ENCODE measurements around the gene KCNK5.

Gene KCNK5

GRCh38 chr6:39263303-39264037, 34.2 kb upstream of the KCNK5 start:
- Histone ChIP-seq H3K36me3 (no peaks in the 10 kb centered on the region), H3K4me3 (no peak overlapping the region), H3K4me1 (no peaks in the 10 kb centered on the region), H3K27ac (no peak overlapping the region), H3K4me2 (no peak overlapping the region), H3K27me3 (no peaks in the 10 kb centered on the region), H3K9ac (no peak overlapping the region), H3K9me3 (no peaks in the 10 kb centered on the region), H4K20me1 (no peaks in the 10 kb centered on the region)
- TF ChIP-seq Cebpa-rat (IDR thresholded peaks at IDR 0.05): no peak

GRCh38 chr6:39261751-39262150, 32.5 kb upstream of the KCNK5 start:
- no peaks in the 10 kb centered on the region for H3K9me3 ChIP-seq
- no peak overlapping the region for H3K9ac ChIP-seq
- H3K4me1 ChIP-seq: no peaks in the 10 kb centered on the region
- no peak overlapping the region for H3K27ac ChIP-seq
- no peaks in the 10 kb centered on the region for H3K27me3 ChIP-seq
- no peaks in the 10 kb centered on the region for H4K20me1 ChIP-seq
- H3K36me3 ChIP-seq: no peaks in the 10 kb centered on the region
- no peak for TF ChIP-seq Cebpa-rat (IDR thresholded peaks at IDR 0.05)
- no peak overlapping the region for H3K4me2 ChIP-seq
- no peak overlapping the region for H3K4me3 ChIP-seq

GRCh38 chr6:39260953-39261352, 31.7 kb upstream of the KCNK5 start:
- H3K9me3 ChIP-seq: no peaks in the 10 kb centered on the region
- no peak overlapping the region for H3K4me3 ChIP-seq
- TF ChIP-seq Cebpa-rat (IDR thresholded peaks at IDR 0.05): no peak
- no peak overlapping the region for H3K9ac ChIP-seq
- H3K27ac ChIP-seq: no peak overlapping the region
- no peak overlapping the region for H3K4me2 ChIP-seq
- H3K27me3 ChIP-seq: no peaks in the 10 kb centered on the region
- H4K20me1 ChIP-seq: no peaks in the 10 kb centered on the region
- H3K4me1 ChIP-seq: no peaks in the 10 kb centered on the region
- no peaks in the 10 kb centered on the region for H3K36me3 ChIP-seq

- no peaks in the 10 kb centered on the region for H3K27me3 ChIP-seq
- H3K9me3 ChIP-seq: no peaks in the 10 kb centered on the region
- no peaks in the 10 kb centered on the region for H4K20me1 ChIP-seq
- H3K27ac ChIP-seq: no peak overlapping the region
- no peak for TF ChIP-seq Cebpa-rat (IDR thresholded peaks at IDR 0.05)
- no peaks in the 10 kb centered on the region for H3K36me3 ChIP-seq
- no peak overlapping the region for H3K4me3 ChIP-seq
- no peaks in the 10 kb centered on the region for H3K4me1 ChIP-seq
- no peak overlapping the region for H3K9ac ChIP-seq
- H3K4me2 ChIP-seq: no peak overlapping the region
These were observed 31.2 kb upstream of the KCNK5 start for GRCh38 chr6:39260456-39260855.

- H3K9me3 ChIP-seq: 0 out of 2 replicates have a peak, but pooled peaks cover 5% of the 10 kb centered on the region
- no peak overlapping the region for H3K9ac ChIP-seq
- no peak for TF ChIP-seq Cebpa-rat (IDR thresholded peaks at IDR 0.05)
- no peak overlapping the region for H3K27ac ChIP-seq
- no peaks in the 10 kb centered on the region for H4K20me1 ChIP-seq
- H3K4me3 ChIP-seq: no peak overlapping the region
- no peak overlapping the region for H3K4me2 ChIP-seq
- no peaks in the 10 kb centered on the region for H3K36me3 ChIP-seq
- H3K27me3 ChIP-seq: no peaks in the 10 kb centered on the region
- H3K4me1 ChIP-seq: 0 out of 2 replicates have a peak, but pooled peaks cover 2% of the 10 kb centered on the region
These were observed 27.1 kb upstream of the KCNK5 start for GRCh38 chr6:39256294-39256940.

- Histone ChIP-seq H4K20me1 (no peaks in the 10 kb centered on the region), H3K27ac (no peak overlapping the region), H3K9me3 (0 out of 2 replicates have a peak, but pooled peaks cover 5% of the 10 kb centered on the region), H3K4me2 (no peak overlapping the region), H3K27me3 (no peaks in the 10 kb centered on the region), H3K4me3 (no peak overlapping the region), H3K9ac (no peak overlapping the region), H3K4me1 (0 out of 2 replicates have a peak, but pooled peaks cover 5% of the 10 kb centered on the region), H3K36me3 (no peaks in the 10 kb centered on the region)
- no peak for TF ChIP-seq Cebpa-rat (IDR thresholded peaks at IDR 0.05)
These were observed 25.8 kb upstream of the KCNK5 start for GRCh38 chr6:39254999-39255535.

- 0 out of 2 replicates have a peak, but pooled peaks cover 5% of the 10 kb centered on the region for H3K9me3 ChIP-seq
- H3K4me1 ChIP-seq: 0 out of 2 replicates have a peak, but pooled peaks cover 5% of the 10 kb centered on the region
- no peak overlapping the region for H3K9ac ChIP-seq
- no peak overlapping the region for H3K4me2 ChIP-seq
- no peak for TF ChIP-seq Cebpa-rat (IDR thresholded peaks at IDR 0.05)
- no peaks in the 10 kb centered on the region for H4K20me1 ChIP-seq
- H3K27ac ChIP-seq: no peak overlapping the region
- no peaks in the 10 kb centered on the region for H3K27me3 ChIP-seq
- H3K36me3 ChIP-seq: no peaks in the 10 kb centered on the region
- H3K4me3 ChIP-seq: no peak overlapping the region
These were observed 22.1 kb upstream of the KCNK5 start for GRCh38 chr6:39251406-39251805.

- H3K36me3 ChIP-seq: no peaks in the 10 kb centered on the region
- H3K4me1 ChIP-seq: 0 out of 2 replicates have a peak, but pooled peaks cover 5% of the 10 kb centered on the region
- H3K4me2 ChIP-seq: no peak overlapping the region
- H3K9ac ChIP-seq: no peak overlapping the region
- H3K27me3 ChIP-seq: no peaks in the 10 kb centered on the region
- no peak for TF ChIP-seq Cebpa-rat (IDR thresholded peaks at IDR 0.05)
- H4K20me1 ChIP-seq: no peaks in the 10 kb centered on the region
- H3K27ac ChIP-seq: no peak overlapping the region
- 0 out of 2 replicates have a peak, but pooled peaks cover 5% of the 10 kb centered on the region for H3K9me3 ChIP-seq
- no peak overlapping the region for H3K4me3 ChIP-seq
These were observed 21.2 kb upstream of the KCNK5 start for GRCh38 chr6:39250507-39250906.

- TF ChIP-seq Cebpa-rat (IDR thresholded peaks at IDR 0.05): no peak
- Histone ChIP-seq H4K20me1 (no peaks in the 10 kb centered on the region), H3K9me3 (no peaks in the 10 kb centered on the region), H3K27ac (no peak overlapping the region), H3K4me1 (0 out of 2 replicates have a peak, but pooled peaks cover 5% of the 10 kb centered on the region), H3K4me2 (no peak overlapping the region), H3K4me3 (no peak overlapping the region), H3K27me3 (no peaks in the 10 kb centered on the region), H3K9ac (no peak overlapping the region), H3K36me3 (no peaks in the 10 kb centered on the region)
These were observed 20.0 kb upstream of the KCNK5 start for GRCh38 chr6:39249278-39249677.

- H3K27ac ChIP-seq: no peak overlapping the region
- 0 out of 2 replicates have a peak, but pooled peaks cover 5% of the 10 kb centered on the region for H3K4me1 ChIP-seq
- H3K4me2 ChIP-seq: no peak overlapping the region
- no peaks in the 10 kb centered on the region for H3K27me3 ChIP-seq
- no peak overlapping the region for H3K9ac ChIP-seq
- no peaks in the 10 kb centered on the region for H3K9me3 ChIP-seq
- H4K20me1 ChIP-seq: no peaks in the 10 kb centered on the region
- H3K36me3 ChIP-seq: no peaks in the 10 kb centered on the region
- H3K4me3 ChIP-seq: no peak overlapping the region
- no peak for TF ChIP-seq Cebpa-rat (IDR thresholded peaks at IDR 0.05)
These were observed 18.5 kb upstream of the KCNK5 start for GRCh38 chr6:39247667-39248194.

All from BLaER1 (cell line).